CD4-positive, alpha-beta T cell treated with Interleukin-21 for 1 hour (primary cell): ENCODE data around the gene BUD31.
"Not testable (repeated sequence)": the region's sequence is repeated elsewhere in the genome, so short reads cannot be mapped to it uniquely, and the experiment has no call there.

ENCODE experiments used
- DNase-seq: peaks from one replicate; pipeline ENCODE4 v3.0.0-alpha.2; 2020

BUD31 gene

DNA sequence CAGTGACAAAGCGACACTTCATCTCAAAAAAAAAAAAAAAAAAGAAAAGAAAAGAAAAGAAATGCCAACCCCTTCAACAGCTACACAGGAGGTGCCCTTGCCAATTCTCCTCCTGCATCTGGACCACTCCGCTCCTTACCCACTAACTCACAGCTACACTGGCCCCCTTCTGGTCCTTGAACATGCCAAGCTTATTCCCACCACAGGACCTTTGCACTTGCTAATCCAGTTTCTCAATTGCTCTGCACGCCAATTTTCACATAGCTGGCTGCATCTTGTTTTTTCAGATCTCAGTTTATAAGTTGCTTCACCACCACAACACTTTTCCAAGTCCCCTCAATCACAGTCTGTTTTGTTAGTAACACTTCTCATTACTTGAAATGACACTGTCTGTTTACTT, 5.9 kb upstream of the BUD31 start:
- DNase-seq, result no peak

DNA sequence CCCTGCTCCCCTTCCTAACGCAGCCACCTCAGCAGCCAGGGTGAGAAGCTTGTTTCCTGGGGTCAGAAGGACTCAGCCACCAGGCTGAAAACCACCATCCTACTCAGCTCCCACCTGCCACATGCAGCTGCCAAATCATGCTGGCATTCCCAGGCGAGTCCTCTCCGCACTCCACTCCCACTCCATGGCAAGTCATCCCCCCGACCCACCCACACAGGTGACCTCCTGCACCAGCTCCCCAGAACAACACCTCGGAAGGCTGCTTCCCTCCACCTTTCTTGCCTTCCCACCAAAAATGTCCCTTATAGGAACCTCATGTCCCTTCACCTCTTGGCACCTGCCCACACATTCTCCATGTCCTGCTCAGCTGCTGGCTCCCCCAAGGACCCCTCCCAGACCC, 5.0 kb upstream of the BUD31 start:
- no peak for DNase-seq

DNA sequence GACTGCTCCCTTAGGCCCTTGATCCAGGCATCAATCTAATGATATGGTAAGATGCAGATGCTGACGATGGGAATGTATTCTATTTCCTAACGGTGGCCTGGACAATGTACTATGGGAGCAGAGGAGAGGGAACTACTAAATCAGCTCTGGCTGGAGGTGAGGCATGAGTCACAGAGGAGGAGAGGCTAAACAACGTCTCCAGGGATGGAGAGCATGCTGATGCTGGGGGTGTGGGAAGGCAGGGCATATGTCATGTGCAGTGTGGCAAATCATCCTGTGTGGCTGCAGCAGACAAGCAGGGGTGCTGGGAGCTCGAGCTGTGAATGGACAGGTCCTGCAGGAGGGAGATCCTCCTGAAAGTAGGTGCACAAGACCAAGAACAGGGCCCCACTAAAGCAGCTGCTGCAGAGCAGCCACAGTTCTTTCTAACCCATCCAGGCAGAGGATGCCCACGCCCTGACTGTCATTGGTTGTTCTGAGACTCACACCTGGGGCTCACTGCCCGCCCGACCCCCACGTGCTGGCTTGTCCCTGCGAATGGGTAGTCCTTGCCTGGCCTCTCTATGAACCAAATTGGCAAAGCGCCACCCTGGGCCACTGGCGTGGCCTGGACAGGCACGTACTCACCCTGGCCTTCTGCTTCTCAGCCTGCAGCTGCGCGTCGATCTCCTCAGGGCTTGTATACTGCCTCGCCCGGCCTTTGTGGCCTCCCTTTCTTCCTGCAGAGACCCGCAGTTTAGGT, 4.4 kb upstream of the BUD31 start:
- no peak for DNase-seq

DNA sequence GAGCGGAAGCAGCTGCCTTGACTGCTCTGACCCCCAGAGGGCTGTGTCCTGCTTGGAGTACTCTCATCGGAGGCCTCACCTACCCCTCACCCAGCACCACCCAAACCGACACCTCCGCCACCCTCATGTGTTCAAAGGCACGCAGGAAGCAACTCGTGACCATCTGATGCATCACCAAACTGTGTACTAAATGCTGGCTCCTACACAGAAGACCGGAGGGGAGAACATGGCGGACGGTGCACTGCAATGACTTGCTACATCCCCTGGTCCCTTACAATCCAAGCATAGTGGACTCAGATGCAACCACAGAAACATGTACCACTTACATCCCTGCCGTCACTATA, 3.8 kb upstream of the BUD31 start:
- no peak for DNase-seq

DNA sequence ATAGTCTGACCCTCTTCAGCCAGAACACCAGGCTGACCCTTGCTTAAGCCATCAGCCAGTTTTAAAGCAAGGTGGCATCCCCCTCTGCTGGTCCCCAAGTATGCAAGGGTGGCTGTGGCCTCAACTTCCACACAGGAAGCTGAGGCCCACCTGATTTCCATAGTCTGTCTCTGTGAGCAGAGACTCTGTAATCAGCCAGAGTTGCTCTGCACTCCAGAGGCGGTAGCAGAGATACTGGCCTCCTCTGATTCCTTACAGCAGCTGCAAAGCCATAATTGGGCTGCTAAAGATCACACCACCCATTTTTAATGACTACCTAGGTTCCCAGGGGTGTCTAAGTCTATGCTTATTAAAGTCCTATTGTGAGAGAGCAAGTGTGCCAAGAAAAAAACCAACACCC, 2.2 kb upstream of the BUD31 start:
- DNase-seq, result no peak

DNA sequence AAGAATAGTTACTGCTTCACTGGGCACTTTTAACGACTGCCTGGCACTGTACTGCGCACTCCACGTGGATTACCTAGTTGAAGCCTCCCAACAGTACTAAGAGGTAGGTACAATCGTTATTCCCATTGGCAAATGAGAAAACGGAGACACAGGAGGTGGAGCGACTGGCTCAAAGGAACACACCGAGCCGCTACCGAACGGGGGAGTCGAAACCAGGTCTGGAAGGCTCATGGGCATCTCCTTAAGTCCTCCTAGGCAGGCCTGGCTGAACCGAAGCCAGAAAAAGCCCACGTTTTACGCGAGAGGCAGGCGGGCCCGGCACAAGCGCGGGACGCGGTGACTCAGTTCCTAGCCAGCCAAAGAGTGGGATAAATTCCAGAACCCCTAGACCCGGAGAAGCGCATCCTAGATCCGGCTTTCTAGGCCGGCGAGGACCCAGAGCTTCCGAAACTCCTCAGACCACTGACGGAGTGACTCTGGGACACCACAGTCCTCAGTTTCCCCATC, 844 bp upstream of the BUD31 start:
- DNase-seq, result peak; percentile 35

DNA sequence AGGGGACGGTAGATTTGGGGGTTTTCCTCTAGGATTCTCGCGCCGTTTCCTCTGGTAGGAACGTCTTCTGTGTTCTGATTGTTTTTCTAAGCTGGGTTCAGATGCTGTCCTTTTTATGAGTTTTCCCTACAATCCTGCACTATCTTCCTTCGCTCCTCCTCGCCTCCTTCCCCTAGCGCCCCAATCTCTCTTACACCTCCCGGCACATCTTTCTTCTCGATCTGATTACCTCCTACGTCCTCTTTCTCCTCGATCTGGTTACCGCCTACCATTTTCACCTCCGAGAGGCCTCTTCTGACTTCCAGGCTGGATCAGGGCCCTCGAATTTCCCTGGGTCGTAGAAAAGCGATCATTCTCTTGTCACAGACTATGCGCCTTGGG, 413 bp downstream of the BUD31 start:
- peak; percentile 29 for DNase-seq

DNA sequence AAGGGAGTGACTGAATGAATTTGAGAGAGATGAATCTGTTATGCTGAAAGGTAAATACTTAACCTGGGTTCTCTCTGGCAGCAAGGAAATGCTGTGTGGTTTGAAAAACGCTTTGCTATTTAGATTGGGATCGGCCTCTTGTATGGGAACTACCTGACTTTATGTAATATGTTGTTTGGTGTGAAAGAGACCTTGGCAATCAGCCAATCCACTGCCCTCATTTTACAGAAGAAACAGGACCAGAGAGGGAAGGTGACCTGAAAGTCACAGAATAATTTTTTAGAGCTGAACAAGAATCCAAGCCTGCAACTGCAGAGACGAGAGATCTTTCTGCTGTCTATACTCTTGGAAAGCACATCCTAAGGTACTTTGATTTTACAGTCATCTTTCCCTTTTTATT, 1.0 kb downstream of the BUD31 start:
- DNase-seq, result peak; percentile 29

DNA sequence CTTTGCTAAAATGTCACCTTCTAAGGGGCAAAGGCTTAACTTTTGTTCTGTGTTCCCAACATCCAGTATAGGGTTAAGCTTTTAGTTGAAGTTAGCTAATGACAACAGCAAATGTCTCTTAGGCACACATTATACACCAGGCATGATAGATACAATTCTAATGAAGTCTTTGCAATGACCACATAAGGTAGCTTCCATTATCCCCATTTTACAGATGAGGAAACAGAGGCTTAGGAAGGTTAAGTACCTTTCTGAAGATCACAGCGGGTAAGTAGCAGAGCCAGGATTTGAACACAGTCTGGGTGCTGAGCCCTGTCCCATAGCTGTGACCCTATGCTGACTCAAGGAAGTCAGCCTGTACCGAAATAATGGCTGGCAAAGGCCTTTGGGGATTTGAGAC, 1.9 kb downstream of the BUD31 start:
- DNase-seq, result no peak

DNA sequence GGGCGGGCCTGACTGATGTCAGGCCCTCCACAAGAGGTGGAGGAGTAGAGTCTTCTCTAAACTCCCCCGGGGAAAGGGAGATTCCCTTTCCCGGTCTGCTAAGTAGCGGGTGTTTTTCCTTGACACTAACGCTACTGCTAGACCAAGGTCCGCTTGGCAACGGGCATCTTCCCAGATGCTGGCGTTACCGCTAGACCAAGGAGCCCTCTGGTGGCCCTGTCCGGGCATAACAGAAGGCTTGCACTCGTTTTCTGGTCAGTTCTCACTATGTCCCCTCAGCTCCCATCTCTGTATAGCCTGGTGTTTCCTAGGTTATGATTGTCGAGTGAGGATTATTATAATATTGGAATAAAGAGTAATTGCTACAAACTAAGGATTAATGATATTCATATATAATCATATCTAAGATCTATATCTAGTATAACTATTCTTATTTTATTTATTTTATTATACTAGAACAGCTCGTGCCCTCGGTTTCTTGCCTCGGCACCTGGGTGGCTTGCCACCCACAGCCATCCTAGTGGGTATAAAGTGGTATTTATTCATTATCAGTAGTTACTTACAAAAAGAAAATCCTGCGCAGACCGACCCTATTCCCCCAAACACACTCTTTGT, 6.9 kb downstream of the BUD31 start:
- peak; percentile 34 for DNase-seq

DNA sequence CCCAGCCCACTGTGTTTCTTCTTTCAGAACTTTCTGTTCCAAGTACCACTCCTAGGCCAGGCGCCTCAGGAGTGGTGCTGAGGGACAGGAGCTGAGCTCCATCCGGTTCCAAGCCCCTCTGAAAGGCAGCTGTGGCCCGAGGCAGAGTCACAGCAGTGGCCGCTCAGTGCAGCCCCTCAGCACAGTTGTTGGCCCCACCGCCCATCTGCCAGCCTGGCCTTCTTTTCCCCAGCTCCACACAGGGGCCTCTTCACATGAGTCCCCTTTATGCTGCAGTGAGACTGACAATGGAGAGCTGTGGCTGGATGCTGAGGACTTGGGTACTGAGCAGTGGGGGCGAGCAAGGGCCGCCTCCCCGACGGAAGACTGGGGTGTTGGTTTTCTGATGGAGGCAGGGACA, 9.5 kb downstream of the BUD31 start:
- DNase-seq, result no peak

DNA sequence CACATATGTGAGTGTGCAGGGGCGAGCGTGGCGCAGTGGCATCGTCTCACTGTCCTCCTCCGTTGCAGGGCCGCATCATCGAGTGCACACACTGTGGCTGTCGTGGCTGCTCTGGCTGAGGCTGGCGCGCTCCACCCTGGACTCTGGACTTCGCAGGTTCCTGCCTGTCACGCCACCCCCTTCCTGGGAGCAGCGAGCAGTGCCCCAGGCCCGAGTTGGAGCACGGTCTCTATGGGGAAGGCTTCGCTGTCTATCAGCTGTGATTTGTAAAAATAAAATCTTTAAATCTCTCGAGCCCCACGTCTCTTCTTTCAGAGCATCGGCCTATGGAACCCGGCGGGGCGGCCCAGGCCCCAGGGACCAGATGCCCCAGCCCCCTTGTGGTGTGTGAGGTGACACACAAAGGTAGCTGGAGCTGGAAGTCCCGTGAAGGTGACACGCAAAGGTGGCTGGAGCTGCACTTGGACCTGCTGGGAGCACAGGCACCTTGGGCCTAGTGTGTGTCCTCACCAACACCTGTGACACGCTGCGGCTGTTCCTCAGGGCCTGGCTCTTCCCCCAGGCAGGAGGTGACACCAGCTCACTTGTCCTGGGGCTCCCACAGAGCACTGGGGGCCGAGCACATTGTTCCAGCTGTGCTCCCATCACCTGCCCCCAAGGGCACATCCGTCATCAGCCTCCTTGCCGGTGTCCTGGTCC, 10.7 kb downstream of the BUD31 start:
- no peak for DNase-seq

DNA sequence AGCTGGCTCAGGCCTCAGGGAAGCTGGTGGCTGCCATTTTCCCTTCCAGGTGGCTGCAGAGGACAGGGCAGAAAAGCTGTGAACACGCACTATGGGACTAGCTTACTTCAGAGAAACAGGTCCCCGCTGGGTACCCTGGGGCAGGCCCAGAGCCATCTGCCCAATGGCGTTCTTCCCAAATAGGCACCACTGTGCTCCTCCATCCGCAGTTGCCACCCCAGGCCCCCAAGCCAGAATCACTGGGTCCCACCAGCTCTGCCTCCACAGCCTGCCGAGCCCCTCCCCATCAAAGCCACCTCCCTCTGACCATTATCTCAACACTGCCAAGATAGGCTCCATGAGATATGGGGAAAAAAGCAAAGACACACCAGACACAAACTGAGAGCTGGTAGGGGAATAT, 11.4 kb downstream of the BUD31 start:
- no peak for DNase-seq

DNA sequence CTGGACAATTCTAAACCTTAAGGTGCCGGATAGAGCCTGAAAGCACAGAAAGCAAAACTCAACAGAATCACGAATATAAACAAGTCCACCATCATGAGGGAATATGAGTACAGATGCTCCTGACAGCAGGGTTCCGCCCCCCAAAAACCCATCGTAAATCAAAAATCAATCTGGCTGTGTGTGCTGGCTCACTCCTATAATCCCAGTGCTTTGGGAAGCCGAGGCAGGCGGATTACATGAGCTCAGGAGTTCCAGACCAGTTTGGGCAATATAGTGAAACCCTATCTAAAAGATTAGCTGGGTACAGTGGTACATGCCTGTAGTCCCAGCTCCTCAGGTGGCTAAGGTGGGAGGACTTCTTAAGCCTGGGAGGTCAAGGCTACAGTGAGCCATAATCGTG, 12.2 kb downstream of the BUD31 start:
- no peak for DNase-seq

DNA sequence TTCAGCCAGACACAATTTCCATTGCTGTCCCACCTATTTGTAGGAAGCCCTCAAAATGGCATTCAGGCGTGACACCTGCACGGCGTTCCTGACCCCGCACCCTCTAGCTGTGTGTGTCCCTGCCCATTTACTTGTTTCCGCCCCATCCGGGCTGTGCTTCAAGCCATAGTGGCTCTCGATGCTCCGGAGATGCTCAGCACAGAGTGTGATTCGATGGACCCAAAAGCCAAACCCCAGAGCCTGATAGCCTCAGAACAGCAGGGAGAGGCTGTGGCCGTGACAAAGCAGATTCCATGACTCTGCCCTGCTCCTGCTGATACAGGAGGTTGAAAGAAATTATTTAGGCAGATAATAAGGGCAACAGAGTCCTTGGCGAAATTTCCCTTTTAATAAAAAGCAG, 13.4 kb downstream of the BUD31 start:
- DNase-seq, result no peak

DNA sequence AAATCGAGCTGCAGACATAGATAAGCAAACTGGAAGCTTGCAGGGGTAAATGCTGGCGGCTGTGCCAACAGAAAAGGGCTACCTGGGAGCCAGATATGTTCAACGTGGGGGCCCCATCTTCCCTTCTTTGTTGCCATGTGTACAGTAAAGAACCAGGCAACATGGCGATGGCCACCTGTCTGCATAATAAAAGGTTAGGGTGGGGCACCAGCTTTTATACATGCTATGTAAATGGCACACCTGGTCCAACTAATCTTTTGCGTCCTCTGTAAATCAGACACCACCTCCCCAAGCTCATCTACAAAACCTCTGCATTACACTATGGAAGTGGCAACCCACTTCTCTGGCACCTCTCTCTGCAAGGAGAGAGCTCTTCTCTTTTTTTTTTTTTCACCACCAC, 13.9 kb downstream of the BUD31 start:
- no peak for DNase-seq

DNA sequence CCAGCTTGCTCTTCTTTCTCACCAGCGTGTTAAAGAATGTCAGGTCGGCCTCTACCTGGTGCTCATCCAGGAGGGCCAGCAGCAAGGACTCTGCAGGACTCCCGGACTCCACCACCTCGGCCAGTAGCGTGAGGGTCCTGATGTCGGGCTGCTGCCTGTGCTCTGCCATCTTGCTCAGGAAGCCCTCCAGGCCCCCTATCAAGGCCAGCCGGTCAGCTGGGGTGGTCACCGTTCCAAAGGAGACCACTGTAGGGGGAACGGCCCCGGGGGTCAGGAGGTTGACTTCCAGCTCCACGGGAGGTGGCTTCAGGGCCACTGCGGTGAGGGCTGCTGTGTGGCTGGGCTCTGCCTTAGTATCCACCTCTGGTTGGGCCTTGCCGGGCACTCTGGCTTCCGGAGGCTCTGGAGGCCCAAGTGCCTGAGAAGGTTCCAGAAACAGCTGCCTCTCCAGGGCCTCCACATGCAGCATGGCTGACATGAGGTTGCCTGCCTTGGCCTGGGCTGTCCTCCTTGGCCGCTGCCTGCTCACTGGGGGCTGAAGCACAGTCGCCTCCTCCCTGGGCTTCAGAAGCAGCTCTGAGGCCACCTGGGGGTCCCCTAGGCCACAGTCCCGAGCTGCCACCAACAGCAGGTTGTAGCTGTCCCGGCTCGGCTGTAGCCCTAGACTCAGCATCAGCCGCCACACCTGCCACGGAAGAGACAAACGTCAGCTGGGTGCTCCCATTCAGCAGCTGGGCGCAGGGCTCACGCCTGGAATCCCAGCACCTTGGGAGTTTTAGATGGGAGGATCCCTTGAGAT, 16.4 kb downstream of the BUD31 start:
- no peak for DNase-seq

DNA sequence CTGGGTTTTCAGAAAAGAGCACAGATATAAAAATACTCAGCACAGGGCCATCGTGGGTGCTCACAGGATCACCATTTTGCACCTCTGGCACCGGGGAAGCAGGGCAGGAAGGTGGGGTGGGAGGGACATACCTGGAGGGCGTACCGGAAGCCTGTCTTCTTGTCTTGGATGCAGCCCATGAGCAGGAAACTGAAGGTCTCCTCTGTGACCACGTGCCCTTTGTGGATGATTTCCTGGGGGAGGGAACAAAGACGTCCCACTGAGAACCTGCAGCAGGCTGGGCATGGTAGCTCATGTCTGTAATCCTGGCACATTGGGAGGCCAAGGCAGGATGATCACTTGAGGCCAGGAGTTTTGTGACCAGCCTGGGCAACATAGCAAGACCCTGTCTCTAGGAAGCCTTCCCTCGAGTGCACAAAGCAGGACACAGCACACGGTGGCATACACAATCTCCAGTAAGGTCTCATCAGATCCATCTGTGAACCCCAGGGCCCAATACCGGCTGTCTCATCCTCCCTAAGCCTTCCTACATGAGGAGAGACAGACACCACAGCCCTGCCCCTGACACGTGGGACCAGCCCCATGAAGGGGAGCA, 20.3 kb downstream of the BUD31 start:
- no peak for DNase-seq

DNA sequence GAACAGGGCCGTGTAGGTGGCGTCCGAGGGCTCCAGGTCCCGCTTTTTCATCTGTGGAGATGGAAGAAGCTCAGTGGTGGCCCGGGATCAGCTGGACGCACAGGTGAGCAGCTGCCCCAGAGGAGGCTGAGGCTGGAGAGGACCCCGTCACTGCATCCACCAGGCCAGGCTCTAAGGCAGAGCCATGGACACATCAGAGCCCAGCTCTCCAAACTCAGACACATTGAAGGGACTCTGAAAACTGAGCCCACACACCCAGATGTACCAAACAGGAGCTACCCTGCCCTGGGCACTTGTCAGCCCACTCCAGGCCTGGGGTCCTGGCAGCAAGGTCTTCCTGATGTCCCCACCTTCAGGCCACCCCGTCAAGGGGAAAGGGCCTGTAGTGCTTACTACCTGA, 21.0 kb downstream of the BUD31 start:
- DNase-seq, result no peak

DNA sequence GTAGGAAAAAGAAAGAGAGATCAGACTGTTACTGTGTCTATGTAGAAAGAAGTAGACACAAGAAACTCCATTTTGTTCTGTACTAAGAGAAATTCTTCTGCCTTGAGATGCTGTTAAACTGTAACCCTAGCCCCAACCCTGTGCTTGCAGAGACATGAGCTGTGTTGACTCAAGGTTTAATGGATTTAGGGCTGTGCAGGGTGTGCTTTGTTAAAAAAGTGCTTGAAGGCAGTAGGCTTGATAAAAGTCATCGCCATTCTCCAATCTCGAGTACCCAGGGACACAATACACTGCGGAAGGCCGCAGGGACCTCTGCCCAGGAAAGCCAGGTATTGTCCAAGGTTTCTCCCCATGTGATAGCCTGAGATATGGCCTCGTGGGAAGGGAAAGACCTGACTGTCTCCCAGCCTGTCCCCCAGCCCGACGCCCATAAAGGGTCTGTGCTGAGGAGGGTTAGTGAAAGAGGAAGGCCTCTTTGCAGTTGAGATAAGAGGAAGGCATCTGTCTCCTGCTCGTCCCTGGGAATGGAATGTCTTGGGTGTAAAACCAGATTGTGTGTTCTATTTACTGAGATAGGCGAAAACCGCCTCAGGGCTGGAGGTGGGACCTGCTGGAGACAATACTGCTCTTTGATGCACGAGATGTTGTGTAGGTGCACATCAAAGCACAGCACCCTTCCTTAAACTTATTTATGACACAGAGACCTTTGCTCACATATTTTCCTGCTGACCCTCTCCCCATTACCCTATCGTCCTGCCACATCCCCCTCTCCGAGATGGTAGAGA, 23.2 kb downstream of the BUD31 start:
- not testable (repeated sequence) for DNase-seq

DNA sequence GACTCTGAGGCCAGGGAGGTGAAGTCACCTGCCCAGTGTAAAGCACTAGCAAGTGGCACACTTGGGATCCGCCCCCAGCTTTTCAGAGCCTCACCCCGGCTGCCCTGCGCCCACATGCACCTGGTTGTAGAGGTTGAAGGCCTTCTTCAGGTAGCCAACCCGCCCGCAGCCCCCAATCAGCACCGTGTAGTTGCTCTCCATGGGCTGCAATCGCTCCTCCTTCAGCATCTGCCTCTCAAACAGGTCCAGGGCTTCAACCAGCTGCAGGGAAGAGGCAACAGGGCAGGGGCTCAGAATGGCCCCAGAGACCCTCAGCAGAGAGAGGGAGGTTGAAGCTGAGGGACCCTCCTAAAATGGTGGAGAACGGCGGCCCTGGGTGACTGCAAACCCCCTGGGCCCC, 24.4 kb downstream of the BUD31 start:
- no peak for DNase-seq

DNA sequence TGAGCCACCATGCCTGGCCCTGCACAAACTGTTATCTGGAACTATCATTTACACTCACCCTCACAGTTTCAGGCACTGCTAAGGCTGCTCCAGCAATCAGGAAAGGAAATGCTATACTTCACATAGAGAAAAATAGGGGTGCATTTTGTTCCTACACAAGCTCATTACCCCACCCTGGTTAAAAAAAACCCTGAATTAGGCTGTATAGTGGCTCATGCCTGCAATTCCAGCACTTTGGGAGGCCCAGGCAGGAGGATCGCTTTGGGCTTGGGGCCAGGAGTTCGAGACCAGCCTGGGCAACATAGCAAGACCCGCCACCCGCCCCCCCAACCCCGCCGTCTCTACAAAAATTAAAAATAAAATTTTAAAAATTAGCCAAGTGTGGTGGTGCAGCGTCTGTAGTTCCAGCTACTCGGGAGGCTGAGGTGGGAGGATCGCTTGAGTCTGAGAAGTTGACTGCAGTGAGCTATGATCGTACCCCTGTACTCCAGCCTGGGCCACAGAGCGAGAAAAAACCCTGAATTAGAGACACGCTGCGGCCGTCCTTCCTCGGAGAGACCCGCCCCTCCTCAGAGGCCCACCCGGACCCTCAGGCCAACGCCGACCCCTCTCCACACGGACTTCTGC, 29.3 kb downstream of the BUD31 start:
- no peak for DNase-seq
